ENCODE measurements around the gene BCAR1. TPM values are rescaled to one million over a fixed set of nuclear protein-coding genes. Genes with fewer than 3 reads are reported as not detected.

The BCAR1 gene
- total RNA-seq, 1 donor from 2014 or later, result 0.59 TPM

- no peak for DNase-seq (ENCODE audit: low spot score)
Observed at GRCh38 chr16:75257886-75258806, 6.7 kb upstream of the BCAR1 start.

GRCh38 chr16:75256696-75257343, 5.4 kb upstream of the BCAR1 start:
- Mint-ChIP-seq H3K36me3 (ENCODE audit: low read depth) (no peaks in the 10 kb centered on the region), H3K27ac (no peak overlapping the region), H3K4me3 (ENCODE audit: low read depth) (no peak overlapping the region), H3K4me1 (ENCODE audit: low read depth) (no peaks in the 10 kb centered on the region), H3K9me3 (no peaks in the 10 kb centered on the region), H3K27me3 (ENCODE audit: low read depth) (peaks cover 34% of the 10 kb centered on the region)
- intact Hi-C loops (cut with micrococcal nuclease), result no loop called here
- DNase-seq (ENCODE audit: low spot score), result no peak

More at GRCh38 chr16:75257886-75258806, 6.7 kb upstream of the BCAR1 start:
- Mint-ChIP-seq H3K4me3 (ENCODE audit: low read depth) (no peak overlapping the region), H3K36me3 (ENCODE audit: low read depth) (no peaks in the 10 kb centered on the region), H3K4me1 (ENCODE audit: low read depth) (no peaks in the 10 kb centered on the region), H3K9me3 (no peaks in the 10 kb centered on the region), H3K27me3 (ENCODE audit: low read depth) (peaks cover 33% of the 10 kb centered on the region), H3K27ac (no peak overlapping the region)
- intact Hi-C loops (cut with micrococcal nuclease), result no loop called here

- Mint-ChIP-seq H3K27me3 (ENCODE audit: low read depth) (peaks cover 34% of the 10 kb centered on the region), H3K9me3 (no peaks in the 10 kb centered on the region), H3K27ac (no peak overlapping the region), H3K4me3 (ENCODE audit: low read depth) (no peak overlapping the region), H3K36me3 (ENCODE audit: low read depth) (no peaks in the 10 kb centered on the region), H3K4me1 (ENCODE audit: low read depth) (no peaks in the 10 kb centered on the region)
- intact Hi-C loops (cut with micrococcal nuclease), result no loop called here
- DNase-seq (ENCODE audit: low spot score), result no peak
Observed at GRCh38 chr16:75256059-75256571, 4.7 kb upstream of the BCAR1 start.

- Mint-ChIP-seq H3K27me3 (ENCODE audit: low read depth) (peaks cover 43% of the 10 kb centered on the region), H3K9me3 (no peaks in the 10 kb centered on the region), H3K27ac (no peak overlapping the region), H3K4me3 (ENCODE audit: low read depth) (no peak overlapping the region), H3K4me1 (ENCODE audit: low read depth) (no peaks in the 10 kb centered on the region), H3K36me3 (ENCODE audit: low read depth) (no peaks in the 10 kb centered on the region)
- no peak for DNase-seq (ENCODE audit: low spot score)
- intact Hi-C loops (cut with micrococcal nuclease), result no loop called here
Observed at GRCh38 chr16:75254359-75254837, 3.0 kb upstream of the BCAR1 start.

GRCh38 chr16:75252946-75253911, 1.8 kb upstream of the BCAR1 start:
- peaks cover 51% of the 10 kb centered on the region for H3K27me3 Mint-ChIP-seq (ENCODE audit: low read depth)
- no peaks in the 10 kb centered on the region for H3K4me1 Mint-ChIP-seq (ENCODE audit: low read depth)
- no peaks in the 10 kb centered on the region for H3K36me3 Mint-ChIP-seq (ENCODE audit: low read depth)
- no peak overlapping the region for H3K27ac Mint-ChIP-seq
- H3K9me3 Mint-ChIP-seq, result no peaks in the 10 kb centered on the region
- DNase-seq (ENCODE audit: low spot score), result no peak
- no peak overlapping the region for H3K4me3 Mint-ChIP-seq (ENCODE audit: low read depth)
- intact Hi-C loops (cut with micrococcal nuclease), result no loop called here

GRCh38 chr16:75252049-75252864, 833 bp upstream of the BCAR1 start:
- DNase-seq (ENCODE audit: low spot score), result no peak
- intact Hi-C loops (cut with micrococcal nuclease), result no loop called here
- peaks cover 53% of the 10 kb centered on the region for H3K27me3 Mint-ChIP-seq (ENCODE audit: low read depth)
- H3K9me3 Mint-ChIP-seq, result no peaks in the 10 kb centered on the region
- no peak overlapping the region for H3K27ac Mint-ChIP-seq
- no peaks in the 10 kb centered on the region for H3K4me1 Mint-ChIP-seq (ENCODE audit: low read depth)
- H3K4me3 Mint-ChIP-seq (ENCODE audit: low read depth), result no peak overlapping the region
- no peaks in the 10 kb centered on the region for H3K36me3 Mint-ChIP-seq (ENCODE audit: low read depth)

- intact Hi-C loops (cut with micrococcal nuclease), result no loop called here
- H3K4me1 Mint-ChIP-seq (ENCODE audit: low read depth), result no peaks in the 10 kb centered on the region
- H3K36me3 Mint-ChIP-seq (ENCODE audit: low read depth), result no peaks in the 10 kb centered on the region
- H3K27ac Mint-ChIP-seq, result no peak overlapping the region
- peaks cover 56% of the 10 kb centered on the region for H3K27me3 Mint-ChIP-seq (ENCODE audit: low read depth)
- DNase-seq (ENCODE audit: low spot score), result no peak
- no peak overlapping the region for H3K4me3 Mint-ChIP-seq (ENCODE audit: low read depth)
- H3K9me3 Mint-ChIP-seq, result no peaks in the 10 kb centered on the region
Observed at GRCh38 chr16:75250809-75251279, 580 bp downstream of the BCAR1 start.

- Mint-ChIP-seq H3K36me3 (ENCODE audit: low read depth) (no peaks in the 10 kb centered on the region), H3K4me1 (ENCODE audit: low read depth) (no peaks in the 10 kb centered on the region), H3K27me3 (ENCODE audit: low read depth) (peaks cover 56% of the 10 kb centered on the region), H3K9me3 (no peaks in the 10 kb centered on the region), H3K4me3 (ENCODE audit: low read depth) (no peak overlapping the region), H3K27ac (no peak overlapping the region)
- DNase-seq (ENCODE audit: low spot score), result no peak
- intact Hi-C loops (cut with micrococcal nuclease), result no loop called here
Observed at GRCh38 chr16:75250089-75250808, 1.2 kb downstream of the BCAR1 start.

- peaks cover 51% of the 10 kb centered on the region for H3K27me3 Mint-ChIP-seq (ENCODE audit: low read depth)
- H3K4me3 Mint-ChIP-seq (ENCODE audit: low read depth), result no peak overlapping the region
Observed at GRCh38 chr16:75249441-75249840, 2.0 kb downstream of the BCAR1 start.

GRCh38 chr16:75248536-75249380, 2.7 kb downstream of the BCAR1 start:
- Mint-ChIP-seq H3K27ac (no peak overlapping the region), H3K9me3 (no peaks in the 10 kb centered on the region), H3K27me3 (ENCODE audit: low read depth) (peaks cover 45% of the 10 kb centered on the region), H3K36me3 (ENCODE audit: low read depth) (no peaks in the 10 kb centered on the region), H3K4me3 (ENCODE audit: low read depth) (no peak overlapping the region), H3K4me1 (ENCODE audit: low read depth) (no peaks in the 10 kb centered on the region)
- intact Hi-C loops (cut with micrococcal nuclease), result no loop called here
- no peak for DNase-seq (ENCODE audit: low spot score)

More at GRCh38 chr16:75249441-75249840, 2.0 kb downstream of the BCAR1 start:
- Mint-ChIP-seq H3K27ac (no peak overlapping the region), H3K4me1 (ENCODE audit: low read depth) (no peaks in the 10 kb centered on the region), H3K36me3 (ENCODE audit: low read depth) (no peaks in the 10 kb centered on the region), H3K9me3 (no peaks in the 10 kb centered on the region)
- DNase-seq (ENCODE audit: low spot score), result no peak
- intact Hi-C loops (cut with micrococcal nuclease), result no loop called here
